Superior temporal gyrus (tissue), 1 donor: ENCODE measurements around the gene EGFR.

Source experiments
- DNase-seq: peaks from one replicate; pipeline ENCODE4 v3.0.0-alpha.2; 2016; ENCODE audit errors: extremely low spot score

The EGFR gene

GRCh38 chr7:55063061-55063460 lies 44.2 kb downstream of the EGFR start:
- no peak for DNase-seq

GRCh38 chr7:55063633-55064032 lies 44.8 kb downstream of the EGFR start:
- DNase-seq: no peak

GRCh38 chr7:55065079-55065478 lies 46.3 kb downstream of the EGFR start:
- no peak for DNase-seq

- DNase-seq: no peak
Observed at GRCh38 chr7:55065511-55066229, 46.9 kb downstream of the EGFR start.

- no peak for DNase-seq
Observed at GRCh38 chr7:55066524-55066923, 47.7 kb downstream of the EGFR start.

- DNase-seq: no peak
Observed at GRCh38 chr7:55066938-55067337, 48.1 kb downstream of the EGFR start.

GRCh38 chr7:55067748-55068147 lies 48.9 kb downstream of the EGFR start:
- no peak for DNase-seq

- no peak for DNase-seq
Observed at GRCh38 chr7:55069271-55069792, 50.5 kb downstream of the EGFR start.

- DNase-seq: no peak
Observed at GRCh38 chr7:55070271-55070743, 51.5 kb downstream of the EGFR start.

- DNase-seq: no peak
Observed at GRCh38 chr7:55070854-55071253, 52.0 kb downstream of the EGFR start.

- DNase-seq: peak; percentile 51
Observed at GRCh38 chr7:55071411-55072175, 52.8 kb downstream of the EGFR start.

- no peak for DNase-seq
Observed at GRCh38 chr7:55072251-55072650, 53.4 kb downstream of the EGFR start.

- DNase-seq: no peak
Observed at GRCh38 chr7:55073051-55073511, 54.3 kb downstream of the EGFR start.

- no peak for DNase-seq
Observed at GRCh38 chr7:55073976-55074528, 55.2 kb downstream of the EGFR start.

- peak; percentile 69 for DNase-seq
Observed at GRCh38 chr7:55075464-55076021, 56.7 kb downstream of the EGFR start.

GRCh38 chr7:55077561-55078410 lies 59.0 kb downstream of the EGFR start:
- DNase-seq: no peak

GRCh38 chr7:55078465-55079372 lies 59.9 kb downstream of the EGFR start:
- DNase-seq: no peak

- no peak for DNase-seq
Observed at GRCh38 chr7:55080000-55080623, 61.3 kb downstream of the EGFR start.

GRCh38 chr7:55081068-55081467 lies 62.3 kb downstream of the EGFR start:
- no peak for DNase-seq
